DMS53 (cell line): ENCODE results near the gene GFI1B.
A peak's percentile ranks its signal among the peaks of the same experiment; 100 is the strongest.
"Not testable (repeated sequence)": the region's sequence is repeated elsewhere in the genome, so short reads cannot be mapped to it uniquely, and the experiment has no call there.

Experiments used
- DNase-seq: peaks from one replicate; lab custom pipeline; 2025; lab: John Stamatoyannopoulos, UW

GFI1B gene

GRCh38 chr9:132978451-132979131 lies at the start of gene GFI1B:
TSS of gene GFI1B (plus strand) at chr9:132978694. CDS start at chr9:132986679, 7,985 bp downstream.
- DNase-seq, result peak; percentile 54

- DNase-seq, result no peak
Observed at GRCh38 chr9:132931178-132931735, 47.2 kb upstream of the GFI1B start.

- DNase-seq, result no peak
Observed at GRCh38 chr9:132935026-132935425, 43.5 kb upstream of the GFI1B start.

- DNase-seq, result no peak
Observed at GRCh38 chr9:132937463-132937901, 41.0 kb upstream of the GFI1B start.

GRCh38 chr9:132939169-132939568 lies 39.3 kb upstream of the GFI1B start:
- DNase-seq, result no peak

GRCh38 chr9:132942541-132943182 lies 35.8 kb upstream of the GFI1B start:
- no peak for DNase-seq

GRCh38 chr9:132943651-132944293 lies 34.7 kb upstream of the GFI1B start:
- peak; percentile 37 for DNase-seq

- peak; percentile 99 for DNase-seq
Observed at GRCh38 chr9:132944294-132945185, 34.0 kb upstream of the GFI1B start, which contains the start of gene TSC1. TSS of gene TSC1 (minus strand) at chr9:132944616. CDS start at chr9:132928872, 15,744 bp downstream.

- no peak for DNase-seq
Observed at GRCh38 chr9:132945186-132946130, 33.0 kb upstream of the GFI1B start.

GRCh38 chr9:132946211-132946610 lies 32.3 kb upstream of the GFI1B start:
- no peak for DNase-seq

- peak; percentile 21 for DNase-seq
Observed at GRCh38 chr9:132946631-132947295, 31.7 kb upstream of the GFI1B start.

- no peak for DNase-seq
Observed at GRCh38 chr9:132947756-132948155, 30.7 kb upstream of the GFI1B start.

- DNase-seq, result no peak
Observed at GRCh38 chr9:132948482-132949050, 29.9 kb upstream of the GFI1B start.

GRCh38 chr9:132949709-132950108 lies 28.8 kb upstream of the GFI1B start:
- peak; percentile 12 for DNase-seq

- no peak for DNase-seq
Observed at GRCh38 chr9:132955123-132955522, 23.4 kb upstream of the GFI1B start.

- no peak for DNase-seq
Observed at GRCh38 chr9:132955768-132956167, 22.7 kb upstream of the GFI1B start.

- no peak for DNase-seq
Observed at GRCh38 chr9:132957805-132958204, 20.7 kb upstream of the GFI1B start.

GRCh38 chr9:132961002-132961401 lies 17.5 kb upstream of the GFI1B start:
- no peak for DNase-seq

GRCh38 chr9:132965478-132965877 lies 13.0 kb upstream of the GFI1B start:
- DNase-seq, result no peak

- not testable (repeated sequence) for DNase-seq
Observed at GRCh38 chr9:132967908-132968307, 10.6 kb upstream of the GFI1B start.
